GM20000 (cell line): Measurements from ENCODE around the gene TBX1.
A peak's percentile ranks its signal among the peaks of the same experiment; 100 is the strongest.
"Not testable (repeated sequence)": the region's sequence is repeated elsewhere in the genome, so short reads cannot be mapped to it uniquely, and the experiment has no call there.

Source experiments
- DNase-seq: peaks from one replicate; pipeline ENCODE4 v3.0.0; 2012; ENCODE audit warnings: low spot score
- TF ChIP-seq, protein P1 (sequence below): IDR thresholded peaks from 2 replicates; pipeline ENCODE4 v1.5.1; 2012; ENCODE audit warnings: mild to moderate bottlenecking, control low read depth; ENCODE audit errors: extremely low read depth, missing control alignments

The TBX1 gene

DNA sequence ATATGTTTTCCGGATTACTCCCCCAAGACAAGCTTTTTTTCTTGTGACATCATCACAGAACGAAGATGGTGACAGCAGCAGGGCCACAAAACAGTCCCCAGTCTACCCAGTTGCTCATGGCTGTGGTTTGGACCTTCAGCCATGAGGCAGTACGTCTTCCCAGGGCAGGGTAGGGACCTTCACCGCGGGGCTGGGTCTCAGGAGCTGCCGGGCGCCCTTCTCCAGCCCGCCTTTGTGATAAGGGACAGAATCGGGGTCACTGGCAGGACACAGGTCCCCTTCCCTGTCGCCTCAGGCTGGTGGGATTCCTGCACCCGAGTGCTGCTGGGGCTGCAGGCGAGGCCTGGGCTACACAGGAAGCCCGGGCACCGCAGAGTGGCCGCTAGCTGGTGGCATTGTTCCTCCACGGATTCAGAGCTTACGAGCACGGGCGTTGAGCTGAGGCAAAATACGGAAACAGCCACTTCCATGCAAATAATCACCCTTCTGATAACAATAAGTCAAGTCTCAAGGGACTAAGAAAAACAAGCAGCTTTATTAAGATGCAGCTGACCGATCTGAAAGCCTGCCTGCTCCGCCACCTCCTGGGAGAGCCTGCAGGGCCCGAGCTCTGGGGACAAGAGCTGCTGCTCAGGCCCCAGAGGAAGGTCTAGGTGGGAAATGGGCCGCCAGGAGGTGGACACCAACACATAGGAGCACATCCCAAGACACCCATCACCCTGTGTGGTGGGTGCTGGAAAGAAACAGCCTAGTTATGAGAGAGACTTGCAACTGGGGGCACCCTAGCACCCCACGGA lies 12.3 kb downstream of the TBX1 start:
- TF ChIP-seq, protein P1, sequence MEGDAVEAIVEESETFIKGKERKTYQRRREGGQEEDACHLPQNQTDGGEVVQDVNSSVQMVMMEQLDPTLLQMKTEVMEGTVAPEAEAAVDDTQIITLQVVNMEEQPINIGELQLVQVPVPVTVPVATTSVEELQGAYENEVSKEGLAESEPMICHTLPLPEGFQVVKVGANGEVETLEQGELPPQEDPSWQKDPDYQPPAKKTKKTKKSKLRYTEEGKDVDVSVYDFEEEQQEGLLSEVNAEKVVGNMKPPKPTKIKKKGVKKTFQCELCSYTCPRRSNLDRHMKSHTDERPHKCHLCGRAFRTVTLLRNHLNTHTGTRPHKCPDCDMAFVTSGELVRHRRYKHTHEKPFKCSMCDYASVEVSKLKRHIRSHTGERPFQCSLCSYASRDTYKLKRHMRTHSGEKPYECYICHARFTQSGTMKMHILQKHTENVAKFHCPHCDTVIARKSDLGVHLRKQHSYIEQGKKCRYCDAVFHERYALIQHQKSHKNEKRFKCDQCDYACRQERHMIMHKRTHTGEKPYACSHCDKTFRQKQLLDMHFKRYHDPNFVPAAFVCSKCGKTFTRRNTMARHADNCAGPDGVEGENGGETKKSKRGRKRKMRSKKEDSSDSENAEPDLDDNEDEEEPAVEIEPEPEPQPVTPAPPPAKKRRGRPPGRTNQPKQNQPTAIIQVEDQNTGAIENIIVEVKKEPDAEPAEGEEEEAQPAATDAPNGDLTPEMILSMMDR: no peak
- DNase-seq: peak; percentile 64

DNA sequence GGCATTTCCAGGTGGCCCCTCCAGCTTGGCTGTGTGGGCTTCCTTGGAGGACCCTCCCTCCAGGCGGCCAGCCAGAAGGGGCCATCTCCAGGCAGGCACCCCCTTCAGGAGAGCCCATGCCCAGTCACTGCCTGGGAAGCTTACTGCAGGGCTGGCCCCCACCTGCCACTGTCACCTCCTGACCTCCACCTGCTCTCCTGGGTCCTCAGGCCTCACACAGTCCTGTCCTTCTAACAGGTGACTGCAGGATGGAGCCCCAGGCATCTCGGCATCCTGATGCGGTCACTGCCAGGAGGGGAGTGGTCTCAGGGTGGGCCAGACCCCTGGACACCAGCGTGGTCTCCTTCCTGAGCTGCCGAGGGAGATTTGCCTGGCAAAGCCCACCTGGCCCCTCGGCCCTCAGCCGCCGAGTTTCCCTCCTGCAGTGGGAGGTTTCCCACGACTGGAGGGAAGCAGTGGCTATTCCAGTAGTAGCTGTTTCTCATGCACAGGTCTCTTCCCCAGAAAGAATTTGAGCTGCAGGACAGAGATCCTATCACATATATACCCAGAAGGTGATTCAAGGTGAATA lies 13.0 kb downstream of the TBX1 start:
- no peak for DNase-seq
- TF ChIP-seq, protein P1: no peak

DNA sequence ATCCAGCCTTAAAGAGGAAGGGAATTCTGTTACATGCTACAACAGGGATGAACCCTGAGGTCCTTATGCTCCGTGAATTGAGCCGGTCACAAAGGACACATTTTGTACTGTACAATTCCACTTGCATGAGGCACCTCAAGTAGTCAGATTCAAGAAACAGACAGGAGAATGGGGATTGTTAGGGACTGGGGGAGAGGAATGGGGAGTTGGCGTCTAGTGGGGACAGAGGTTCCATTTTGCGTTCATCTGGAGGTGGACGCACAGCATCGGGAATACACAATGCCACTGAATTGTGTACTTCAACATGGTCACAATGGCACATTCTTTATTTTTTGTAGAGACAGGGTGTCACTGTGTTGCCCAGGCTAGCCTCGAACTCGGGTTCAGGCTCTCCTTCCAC lies 14.1 kb downstream of the TBX1 start:
- TF ChIP-seq, protein P1: no peak
- DNase-seq: no peak

DNA sequence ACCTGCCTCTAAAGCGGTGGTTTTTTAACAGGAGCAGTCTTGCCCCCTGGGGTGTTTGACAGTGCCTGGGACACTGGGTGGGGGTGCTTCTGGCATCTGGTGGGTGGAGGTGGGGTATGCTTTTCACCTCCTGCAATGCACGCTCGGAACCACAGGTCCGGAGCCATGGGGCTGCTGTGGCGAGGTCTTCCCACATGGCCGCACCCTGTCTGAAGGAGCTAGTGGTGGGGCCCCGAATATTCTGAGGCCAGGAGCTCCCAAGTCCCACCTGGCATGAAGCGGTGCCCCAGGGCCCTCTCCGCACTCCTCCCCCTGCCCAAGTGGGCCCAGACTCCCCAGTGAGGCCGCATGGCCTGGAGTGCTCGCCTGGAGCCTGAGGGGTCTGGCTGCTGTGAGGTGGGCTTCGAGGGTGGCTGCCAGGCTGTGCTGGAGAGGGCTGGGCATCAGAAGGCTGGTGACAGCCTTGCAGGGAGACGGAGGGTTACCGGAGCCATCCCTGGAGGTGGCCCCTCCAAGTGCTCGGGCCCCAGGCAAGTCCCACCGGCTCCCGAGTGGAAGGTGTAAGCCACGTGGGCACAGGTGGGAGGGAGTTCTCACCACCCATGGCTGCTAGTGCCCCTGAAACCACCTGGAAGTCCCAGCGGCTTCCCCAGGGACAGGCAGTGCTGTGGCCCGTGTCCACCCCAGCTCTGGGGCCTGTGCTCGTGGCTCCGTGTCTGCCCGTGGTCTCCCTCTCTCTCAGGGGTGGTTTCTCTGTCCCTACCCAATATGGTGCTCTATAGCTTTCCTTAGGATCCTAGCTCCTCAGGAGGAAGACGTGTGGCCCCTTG lies 15.1 kb downstream of the TBX1 start:
- no peak for DNase-seq
- TF ChIP-seq, protein P1: no peak

DNA sequence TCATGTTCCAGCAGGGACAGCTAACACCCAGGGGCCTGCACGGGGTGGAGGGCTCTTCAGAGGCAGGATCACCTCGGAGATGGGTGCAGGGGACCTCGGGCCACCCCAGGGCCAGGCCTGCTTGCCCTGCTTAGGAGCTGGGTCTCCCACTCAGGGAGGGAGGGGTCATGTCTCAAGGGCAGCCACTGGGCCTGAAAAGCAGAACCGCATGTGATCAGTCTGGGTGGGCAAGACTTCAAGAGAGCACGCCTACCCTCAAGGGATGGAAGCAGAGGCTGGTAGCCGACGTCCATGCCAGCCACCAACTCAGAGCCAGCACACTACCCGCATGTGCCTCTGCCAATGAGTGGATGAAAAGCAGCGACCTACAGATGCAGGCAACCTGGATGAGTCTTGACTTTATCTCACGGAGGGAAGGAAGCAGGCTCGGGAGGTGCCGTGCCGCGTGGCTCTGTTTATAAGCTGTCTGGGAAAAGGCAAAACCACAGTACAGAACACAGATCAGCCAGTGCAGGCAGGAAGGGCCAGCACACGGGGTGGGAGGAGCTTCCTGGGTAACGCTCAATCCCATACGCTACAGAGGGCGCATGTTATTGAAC lies 16.0 kb downstream of the TBX1 start:
- TF ChIP-seq, protein P1: no peak

DNA sequence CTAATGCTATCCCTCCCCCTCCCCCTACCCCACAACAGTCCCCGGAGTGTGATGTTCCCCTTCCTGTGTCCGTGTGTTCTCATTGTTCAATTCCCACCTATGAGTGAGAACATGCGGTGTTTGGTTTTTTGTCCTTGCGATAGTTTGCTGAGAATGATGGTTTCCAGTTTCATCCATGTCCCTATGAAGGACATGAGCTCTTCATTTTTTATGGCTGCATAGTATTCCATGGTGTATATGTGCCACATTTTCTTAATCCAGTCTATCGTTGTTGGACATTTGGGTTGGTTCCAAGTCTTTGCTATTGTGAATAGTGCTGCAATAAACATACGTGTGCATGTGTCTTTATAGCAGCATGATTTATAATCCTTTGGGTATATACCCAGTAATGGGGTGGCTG lies 16.6 kb downstream of the TBX1 start:
- not testable (repeated sequence) for DNase-seq

More for the DNA sequence above, 16.0 kb downstream of the TBX1 start:
- no peak for DNase-seq

DNA sequence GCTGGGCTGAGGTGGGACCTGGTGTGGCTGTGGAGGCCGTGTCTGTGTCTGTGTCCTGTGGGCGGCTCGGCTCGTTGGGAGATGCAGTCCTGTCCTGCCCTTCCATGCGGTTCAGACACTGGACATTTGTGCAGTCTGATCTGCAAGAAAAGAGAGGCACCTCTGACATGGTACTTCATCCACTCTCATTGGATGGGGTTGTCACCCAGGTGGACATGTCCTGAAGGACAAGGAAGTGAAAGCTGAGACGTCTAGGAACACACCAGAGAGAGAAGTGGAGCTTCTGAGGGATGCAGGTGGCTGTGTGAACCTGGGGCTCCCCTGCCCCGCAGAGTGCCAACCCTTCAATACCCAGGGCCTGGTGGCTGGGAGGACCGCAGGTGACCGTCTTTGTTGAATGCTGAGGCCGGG lies 18.4 kb downstream of the TBX1 start:
- TF ChIP-seq, protein P1: no peak
- DNase-seq: no peak
